Hindlimb muscle (tissue), 1 donor: ENCODE measurements around the gene CMIP. TPM values are rescaled to one million over a fixed set of nuclear protein-coding genes. Genes with fewer than 3 reads are reported as not detected.

Experiments used
- DNase-seq: peaks from one replicate; pipeline ENCODE4 v3.0.0-alpha.2; 2013
- polyA plus RNA-seq: library from polyadenylated mRNA; unstranded; fragments of 120-200 nt; gene quantifications from one replicate; pipeline ENCODE4 v1.2.1, GENCODE V29; 2013; ENCODE audit not compliant: insufficient read length

The CMIP gene
- polyA plus RNA-seq, 1 donor, result 18.0 TPM

GRCh38 chr16:81640681-81641070 is 196.1 kb downstream of the CMIP start:
- no peak for DNase-seq

- no peak for DNase-seq
These were observed 196.9 kb downstream of the CMIP start for GRCh38 chr16:81641395-81642106.

- DNase-seq, result no peak
These were observed 197.5 kb downstream of the CMIP start for GRCh38 chr16:81642107-81642436.

- DNase-seq, result no peak
These were observed 198.3 kb downstream of the CMIP start for GRCh38 chr16:81642943-81643342.

- DNase-seq, result peak; percentile 60
These were observed 200.7 kb downstream of the CMIP start for GRCh38 chr16:81645266-81645694.

GRCh38 chr16:81645925-81646324 is 201.3 kb downstream of the CMIP start:
- no peak for DNase-seq

GRCh38 chr16:81646561-81646960 is 202.0 kb downstream of the CMIP start:
- no peak for DNase-seq

- no peak for DNase-seq
These were observed 202.9 kb downstream of the CMIP start for GRCh38 chr16:81647527-81647926.

- no peak for DNase-seq
These were observed 205.1 kb downstream of the CMIP start for GRCh38 chr16:81649561-81650184.

- no peak for DNase-seq
These were observed 205.7 kb downstream of the CMIP start for GRCh38 chr16:81650281-81650680.

- DNase-seq, result peak; percentile 92
These were observed 206.5 kb downstream of the CMIP start for GRCh38 chr16:81650982-81651562.

- no peak for DNase-seq
These were observed 207.4 kb downstream of the CMIP start for GRCh38 chr16:81651758-81652718.

- no peak for DNase-seq
These were observed 208.3 kb downstream of the CMIP start for GRCh38 chr16:81652798-81653505.

GRCh38 chr16:81654346-81654745 is 209.7 kb downstream of the CMIP start:
- no peak for DNase-seq

GRCh38 chr16:81655469-81656162 is 211.0 kb downstream of the CMIP start:
- no peak for DNase-seq

GRCh38 chr16:81657224-81657623 is 212.6 kb downstream of the CMIP start:
- no peak for DNase-seq

GRCh38 chr16:81657781-81658180 is 213.2 kb downstream of the CMIP start:
- no peak for DNase-seq

GRCh38 chr16:81658373-81658772 is 213.8 kb downstream of the CMIP start:
- DNase-seq, result no peak

- DNase-seq, result no peak
These were observed 214.6 kb downstream of the CMIP start for GRCh38 chr16:81659249-81659648.

- no peak for DNase-seq
These were observed 216.5 kb downstream of the CMIP start for GRCh38 chr16:81661082-81661481.

- no peak for DNase-seq
These were observed 219.5 kb downstream of the CMIP start for GRCh38 chr16:81664153-81664552.

- no peak for DNase-seq
These were observed 221.0 kb downstream of the CMIP start for GRCh38 chr16:81665588-81665987.
